ENCODE measurements around the gene ADAM22. TPM values are rescaled to one million over a fixed set of nuclear protein-coding genes. Genes with fewer than 3 reads are reported as not detected.

Gene ADAM22
- total and polyA plus RNA-seq, 2 of the 4 experiments (the other 2 are of a cell fraction): 0.03 to 0.18 TPM

DNA sequence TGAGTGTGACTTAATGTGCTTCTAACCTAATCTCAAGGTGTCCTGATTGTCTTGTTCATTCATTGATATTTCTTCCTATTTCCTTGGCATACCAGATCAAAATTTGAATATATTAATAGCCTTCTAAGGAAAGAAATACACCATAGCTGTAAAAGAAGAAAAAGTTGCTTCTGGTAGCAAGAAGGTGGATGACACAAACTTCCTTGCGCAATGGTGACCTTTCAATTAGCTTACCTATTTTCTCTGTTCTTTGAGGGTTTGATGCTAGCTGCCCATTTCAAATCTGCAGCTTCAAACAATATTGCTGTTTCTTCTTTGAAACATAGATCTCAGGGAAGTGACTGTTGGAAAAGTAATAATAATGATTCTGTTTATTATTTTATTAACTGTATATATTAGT, 108.8 kb downstream of the ADAM22 start:
- H3K27me3 ChIP-seq (ENCODE audit: control insufficient read depth, insufficient read depth, low read length): no peaks in the 10 kb centered on the region
- no peak overlapping the region for H3K9ac ChIP-seq (ENCODE audit: low read depth, low read length)
- H3K4me2 ChIP-seq (ENCODE audit: low read depth, low read length): no peak overlapping the region
- POLR2A ChIA-PET (ENCODE audit: unreplicated experiment): no interaction called here
- H3K18ac ChIP-seq (ENCODE audit: low read depth, low read length): no peak overlapping the region
- no peak overlapping the region for H2BK15ac ChIP-seq (ENCODE audit: low read depth, low read length)
- dilution Hi-C loops (cut with HindIII; ENCODE audit: low sequenced_read_pairs, unreplicated experiment): no loop called here
- H2BK20ac ChIP-seq (ENCODE audit: low read depth, low read length): no peak overlapping the region
- no peak overlapping the region for H4K5ac ChIP-seq (ENCODE audit: low read depth, low read length)
- H3K56ac ChIP-seq (ENCODE audit: extremely low read depth, insufficient read depth, low read length): no peak overlapping the region
- DNase-seq (no peak), ATAC-seq (ENCODE audit: low read depth) (no peak)
- H3K36me3 ChIP-seq (ENCODE audit: control insufficient read depth, insufficient read depth, low read length): no peaks in the 10 kb centered on the region
- H3K14ac ChIP-seq (replicated peaks; ENCODE audit: low read depth, low read length): no peak overlapping the region
- H2AK9ac ChIP-seq (replicated peaks; ENCODE audit: low read depth, low read length, poor library complexity): no peak overlapping the region
- no peaks in the 10 kb centered on the region for H3K4me1 ChIP-seq (ENCODE audit: control insufficient read depth, insufficient read depth, low read length)
- H3K4me3 ChIP-seq (ENCODE audit: insufficient read depth, low read depth, low read length): no peak overlapping the region
- H3K9me1 ChIP-seq (ENCODE audit: insufficient read depth, low read length): no peaks in the 10 kb centered on the region
- H3K23ac ChIP-seq (ENCODE audit: low read depth, low read length): no peak overlapping the region
- no peak for TF ChIP-seq POLR2A (IDR thresholded peaks at IDR 0.05; ENCODE audit: low read depth, low read length)
- 0 out of 2 replicates have a peak, but pooled peaks have one; percentile 23 for TF ChIP-seq CEBPB (IDR thresholded peaks at IDR 0.05; ENCODE audit: low read depth, low read length)
- no peaks in the 10 kb centered on the region for H3K9me3 ChIP-seq (ENCODE audit: control insufficient read depth, insufficient read depth, low read length)
- H4K20me1 ChIP-seq (ENCODE audit: insufficient read depth, low read length): no peaks in the 10 kb centered on the region
- H2BK5ac ChIP-seq (ENCODE audit: low read depth, low read length, poor library complexity, severe bottlenecking): no peak overlapping the region
- BruUV-seq (replicated peaks): no TSS peak
- CTCF ChIA-PET: no interaction called here
- H4K8ac ChIP-seq (ENCODE audit: low read depth in 2 of 2, low read length in 2 of 2): no peak overlapping the region
- no peaks in the 10 kb centered on the region for H3K79me1 ChIP-seq (ENCODE audit: low read depth in 1 of 2, low read length in 2 of 2)
- no peak overlapping the region for H4K91ac ChIP-seq (ENCODE audit: insufficient read depth, low read depth, low read length)
- intact Hi-C loops (cut with micrococcal nuclease): no loop called here
- H2AFZ ChIP-seq (replicated peaks; ENCODE audit: low read length, poor library complexity): no peak overlapping the region
- no peak overlapping the region for H3K27ac ChIP-seq (ENCODE audit: insufficient read depth, low read length)
- H2BK120ac ChIP-seq (ENCODE audit: low read depth, low read length): no peak overlapping the region
- H3K4ac ChIP-seq (ENCODE audit: low read depth, low read length): no peak overlapping the region
- WGBS, 2 experiments (ENCODE audit: extremely low coverage in 2 of 2, insufficient read length in 1 of 2): no CpG with 5 or more reads among the region's 1 CpG
- H2AK5ac ChIP-seq (ENCODE audit: low read depth, low read length): no peak overlapping the region
- in situ Hi-C loops (cut with MboI; ENCODE audit: low sequenced_read_pairs): no loop called here

Data from IMR-90 (cell line).